Thoracic aorta (tissue), 2 donors: ENCODE data around the gene PPP4R2. TPM values are rescaled to one million over a fixed set of nuclear protein-coding genes. Genes with fewer than 3 reads are reported as not detected.
"Not testable (repeated sequence)": the region's sequence is repeated elsewhere in the genome, so short reads cannot be mapped to it uniquely, and the experiment has no call there.

Experiments
- ATAC-seq: fragments of 150-250 bp; one replicate; pipeline ENCODE4 v1.8.0; 2017; ENCODE audit warnings: low read depth; ENCODE audit not compliant: insufficient number of reproducible peaks, low FRiP score
- DNase-seq: peaks from one replicate; pipeline ENCODE4 v3.0.0-alpha.2; 2020; ENCODE audit warnings: low spot score
- H3K27ac ChIP-seq, 2 donors: fragments of 200-600 bp; sonication (generic); 1 replicate in 1 of 2; 2 replicates in 1 of 2; pipeline ENCODE4 v1.5.1; 2016; ENCODE audit warnings: mild to moderate bottlenecking in 2 of 2, moderate library complexity in 2 of 2
- H3K27me3 ChIP-seq: fragments of 200-600 bp; sonication (generic); replicated peaks from 2 replicates; pipeline ENCODE4 v1.6.0; 2016; ENCODE audit warnings: mild to moderate bottlenecking; ENCODE audit not compliant: insufficient read depth
- H3K36me3 ChIP-seq: fragments of 200-600 bp; sonication (generic); one replicate; pipeline ENCODE4 v1.5.1; 2016
- H3K4me1 ChIP-seq, 2 donors: fragments of 200-600 bp; sonication (generic); 1 replicate in 1 of 2; 2 replicates in 1 of 2; pipeline versions ENCODE4 v1.5.1 to v1.6.0; 2016; ENCODE audit warnings: low read depth in 2 of 2, mild to moderate bottlenecking in 1 of 2; ENCODE audit not compliant: control insufficient read depth in 1 of 2
- H3K4me3 ChIP-seq: fragments of 200-600 bp; sonication (generic); 2 replicates; pipeline ENCODE4 v1.5.1; 2016; ENCODE audit warnings: mild to moderate bottlenecking
- H3K9me3 ChIP-seq: fragments of 200-600 bp; sonication (generic); 2 replicates; pipeline ENCODE4 v1.5.1; 2016
- CTCF ChIP-seq: fragments of 200-600 bp; sonication (generic); IDR thresholded peaks from one replicate; pipeline ENCODE4 v1.5.1; 2019; ENCODE audit warnings: antibody characterized with exemption
- total RNA-seq, 2 donors: library from RNA; depleted of rRNA; stranded (reverse); fragments of >200 nt; gene quantifications; one replicate each; pipeline versions ENCODE4 v1.1.0 to v1.2.3, GENCODE V29; 2016

Gene PPP4R2
- total RNA-seq, 2 donors from 2014 or later: 39.3 to 47.0 TPM

GRCh38 chr3:72998466-72998865 is 1.9 kb downstream of the PPP4R2 start:
- peak overlapping the region in 1 of 2 donors; percentile 85 for H3K27ac ChIP-seq
- peaks cover 39 to 57% of the 10 kb centered on the region in 2 donors for H3K4me1 ChIP-seq
- H3K4me3 ChIP-seq: peak overlapping the region; percentile 87
- H3K9me3 ChIP-seq: no peaks in the 10 kb centered on the region
- TF ChIP-seq CTCF: no peak
- peaks cover 3% of the 10 kb centered on the region for H3K36me3 ChIP-seq
- no peaks in the 10 kb centered on the region for H3K27me3 ChIP-seq
- DNase-seq: no peak
- ATAC-seq: no peak

- Histone ChIP-seq H3K36me3 (peaks cover 3% of the 10 kb centered on the region), H3K4me3 (peak overlapping the region; percentile 87), H3K9me3 (no peaks in the 10 kb centered on the region), H3K4me1 (peaks cover 43 to 70% of the 10 kb centered on the region in 2 donors), H3K27me3 (no peaks in the 10 kb centered on the region), H3K27ac (no peak overlapping the region)
- ATAC-seq (no peak), DNase-seq (no peak)
- no peak for TF ChIP-seq CTCF
Observed at GRCh38 chr3:72999951-73000350, 3.3 kb downstream of the PPP4R2 start.

GRCh38 chr3:73003050-73003449 is 6.4 kb downstream of the PPP4R2 start:
- H3K36me3 ChIP-seq, H3K27ac ChIP-seq, DNase-seq, H3K9me3 ChIP-seq, H3K27me3 ChIP-seq, ATAC-seq, H3K4me3 ChIP-seq: not testable (repeated sequence)
- peaks cover 49 to 75% of the 10 kb centered on the region in 2 donors for H3K4me1 ChIP-seq

GRCh38 chr3:73004316-73004715 is 7.7 kb downstream of the PPP4R2 start:
- no peak for TF ChIP-seq CTCF
- DNase-seq: no peak
- no peak for ATAC-seq
- Histone ChIP-seq H3K9me3 (no peaks in the 10 kb centered on the region), H3K4me1 (peaks cover 46 to 75% of the 10 kb centered on the region in 2 donors), H3K4me3 (no peak overlapping the region), H3K36me3 (peaks cover 3% of the 10 kb centered on the region), H3K27me3 (no peaks in the 10 kb centered on the region), H3K27ac (no peak overlapping the region)

- H3K36me3 ChIP-seq: no peaks in the 10 kb centered on the region
- H3K27ac ChIP-seq: no peak overlapping the region
- peaks cover 26 to 56% of the 10 kb centered on the region in 2 donors for H3K4me1 ChIP-seq
- H3K27me3 ChIP-seq: no peaks in the 10 kb centered on the region
- DNase-seq (no peak), ATAC-seq (no peak)
- no peaks in the 10 kb centered on the region for H3K9me3 ChIP-seq
- TF ChIP-seq CTCF: no peak
- H3K4me3 ChIP-seq: no peak overlapping the region
Observed at GRCh38 chr3:73007992-73008712, 11.5 kb downstream of the PPP4R2 start.

GRCh38 chr3:73009008-73009407 is 12.4 kb downstream of the PPP4R2 start:
- DNase-seq (no peak), ATAC-seq (no peak)
- no peak overlapping the region for H3K4me3 ChIP-seq
- H3K9me3 ChIP-seq: no peaks in the 10 kb centered on the region
- peaks cover 26 to 53% of the 10 kb centered on the region in 2 donors for H3K4me1 ChIP-seq
- H3K27ac ChIP-seq: no peak overlapping the region
- TF ChIP-seq CTCF: no peak
- H3K36me3 ChIP-seq: peaks cover 5% of the 10 kb centered on the region
- H3K27me3 ChIP-seq: no peaks in the 10 kb centered on the region
